Measurements from ENCODE around the gene TREM1.

DNA sequence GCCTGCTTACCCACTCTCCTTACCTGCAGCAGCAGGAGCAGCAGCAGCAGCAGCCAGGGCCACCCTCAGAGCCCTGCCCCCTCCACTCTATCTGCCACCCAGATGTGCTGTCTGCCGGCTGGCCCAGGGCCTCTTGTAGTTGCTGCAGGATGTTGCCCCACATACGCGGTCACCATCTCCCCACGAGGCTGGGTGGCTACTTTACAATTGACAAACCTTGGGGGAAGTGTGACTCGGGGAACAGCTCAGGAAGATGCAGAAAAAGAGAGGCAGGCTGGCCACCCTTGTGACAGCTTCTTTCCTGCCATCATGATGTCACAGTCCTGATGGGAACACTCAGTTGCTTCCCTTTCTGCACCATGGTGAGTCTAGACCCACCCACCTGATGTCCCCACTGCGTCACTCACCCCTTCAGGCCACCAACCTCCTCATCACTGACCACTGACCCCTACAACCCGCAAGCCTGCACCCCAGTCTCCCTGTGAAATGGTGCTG lies 14.5 kb downstream of the TREM1 start:
- TF ChIP-seq, protein P1, sequence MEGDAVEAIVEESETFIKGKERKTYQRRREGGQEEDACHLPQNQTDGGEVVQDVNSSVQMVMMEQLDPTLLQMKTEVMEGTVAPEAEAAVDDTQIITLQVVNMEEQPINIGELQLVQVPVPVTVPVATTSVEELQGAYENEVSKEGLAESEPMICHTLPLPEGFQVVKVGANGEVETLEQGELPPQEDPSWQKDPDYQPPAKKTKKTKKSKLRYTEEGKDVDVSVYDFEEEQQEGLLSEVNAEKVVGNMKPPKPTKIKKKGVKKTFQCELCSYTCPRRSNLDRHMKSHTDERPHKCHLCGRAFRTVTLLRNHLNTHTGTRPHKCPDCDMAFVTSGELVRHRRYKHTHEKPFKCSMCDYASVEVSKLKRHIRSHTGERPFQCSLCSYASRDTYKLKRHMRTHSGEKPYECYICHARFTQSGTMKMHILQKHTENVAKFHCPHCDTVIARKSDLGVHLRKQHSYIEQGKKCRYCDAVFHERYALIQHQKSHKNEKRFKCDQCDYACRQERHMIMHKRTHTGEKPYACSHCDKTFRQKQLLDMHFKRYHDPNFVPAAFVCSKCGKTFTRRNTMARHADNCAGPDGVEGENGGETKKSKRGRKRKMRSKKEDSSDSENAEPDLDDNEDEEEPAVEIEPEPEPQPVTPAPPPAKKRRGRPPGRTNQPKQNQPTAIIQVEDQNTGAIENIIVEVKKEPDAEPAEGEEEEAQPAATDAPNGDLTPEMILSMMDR (conservative IDR thresholded peaks at IDR 0.05; ENCODE audit: low read length): no peak
- TF ChIP-seq EZH2phosphoT487 (IDR thresholded peaks at IDR 0.05; ENCODE audit: borderline replicate concordance): no peak

Data from Loucy (cell line).